Common myeloid progenitor, CD34-positive (primary cell): ENCODE results near the gene TLK2.

Source experiments
- CTCF ChIA-PET: fragments of 350-600 bp; sonication (Branson Sonifier 250); formaldehyde crosslinking; loops from one replicate; lab custom pipeline; 2021; ENCODE audit warnings: antibody characterized with exemption; lab: Charles Lee
- POLR2A ChIA-PET: fragments of 350-600 bp; sonication (Branson Sonifier 250); formaldehyde crosslinking; loops from one replicate; lab custom pipeline; 2021; ENCODE audit warnings: antibody characterized with exemption; lab: Charles Lee
- DNase-seq, 3 donors: peaks; one replicate each; pipeline versions ENCODE4 v3.0.0 to v3.0.0-alpha.2; 2013
- H3K27ac ChIP-seq, 2 experiments: 1 replicate in 1 of 2; 2 replicates in 1 of 2; pipeline ENCODE4 v1.7.0; 2013; ENCODE audit warnings: inconsistent platforms in 2 of 2, low read length in 2 of 2, mild to moderate bottlenecking in 2 of 2, low read depth in 1 of 2, moderate library complexity in 1 of 2; ENCODE audit not compliant: severe bottlenecking in 2 of 2, insufficient read depth in 1 of 2, poor library complexity in 1 of 2
- H3K27me3 ChIP-seq, 5 experiments: replicated peaks in 2 of 5; 1 replicate in 3 of 5; 2 replicates in 2 of 5; pipeline versions ENCODE4 v1.6.1 to v1.7.0; 2013; ENCODE audit warnings: low read length in 4 of 5, mild to moderate bottlenecking in 2 of 5, moderate library complexity in 2 of 5, inconsistent platforms in 1 of 5; ENCODE audit not compliant: insufficient read depth in 5 of 5, control insufficient read depth in 4 of 5
- H3K36me3 ChIP-seq, 4 experiments: 1 replicate in 2 of 4; 2 replicates in 2 of 4; pipeline versions ENCODE4 v1.6.1 to v1.7.0; 2013; ENCODE audit warnings: low read length in 3 of 4, control low read depth in 1 of 4, mild to moderate bottlenecking in 1 of 4; ENCODE audit not compliant: control insufficient read depth in 4 of 4, insufficient read depth in 4 of 4
- H3K4me1 ChIP-seq, 4 experiments: 1 replicate in 3 of 4; 2 replicates in 1 of 4; pipeline versions ENCODE4 v1.6.1 to v1.7.1; 2013; ENCODE audit warnings: low read length in 3 of 4, mild to moderate bottlenecking in 3 of 4, control low read depth in 1 of 4, inconsistent platforms in 1 of 4, moderate library complexity in 1 of 4; ENCODE audit not compliant: control insufficient read depth in 4 of 4, insufficient read depth in 4 of 4; ENCODE audit errors: control extremely low read depth in 1 of 4
- H3K4me3 ChIP-seq, 7 experiments: 1 replicate in 4 of 7; 2 replicates in 3 of 7; pipeline versions ENCODE4 v1.5.1 to v1.7.0; 2013; ENCODE audit warnings: mild to moderate bottlenecking in 7 of 7, low read length in 6 of 7, moderate library complexity in 6 of 7, inconsistent platforms in 2 of 7, low read depth in 2 of 7, control low read depth in 1 of 7; ENCODE audit not compliant: insufficient read depth in 4 of 7, control insufficient read depth in 1 of 7; ENCODE audit errors: extremely low read depth in 1 of 7
- H3K9me3 ChIP-seq, 5 experiments: 1 replicate in 4 of 5; 2 replicates in 1 of 5; pipeline versions ENCODE4 v1.6.1 to v1.7.1; 2013; ENCODE audit warnings: low read length in 4 of 5, mild to moderate bottlenecking in 2 of 5, inconsistent platforms in 1 of 5, low read depth in 1 of 5, moderate library complexity in 1 of 5; ENCODE audit not compliant: control insufficient read depth in 4 of 5, insufficient read depth in 2 of 5; ENCODE audit errors: control extremely low read depth in 1 of 5
- WGBS: methylation state at CpG from one replicate; pipeline ENCODE4 v1.1.5; 2013; ENCODE audit not compliant: insufficient coverage; 5-methylcytosine and 5-hydroxymethylcytosine counted together

TLK2 gene

DNA sequence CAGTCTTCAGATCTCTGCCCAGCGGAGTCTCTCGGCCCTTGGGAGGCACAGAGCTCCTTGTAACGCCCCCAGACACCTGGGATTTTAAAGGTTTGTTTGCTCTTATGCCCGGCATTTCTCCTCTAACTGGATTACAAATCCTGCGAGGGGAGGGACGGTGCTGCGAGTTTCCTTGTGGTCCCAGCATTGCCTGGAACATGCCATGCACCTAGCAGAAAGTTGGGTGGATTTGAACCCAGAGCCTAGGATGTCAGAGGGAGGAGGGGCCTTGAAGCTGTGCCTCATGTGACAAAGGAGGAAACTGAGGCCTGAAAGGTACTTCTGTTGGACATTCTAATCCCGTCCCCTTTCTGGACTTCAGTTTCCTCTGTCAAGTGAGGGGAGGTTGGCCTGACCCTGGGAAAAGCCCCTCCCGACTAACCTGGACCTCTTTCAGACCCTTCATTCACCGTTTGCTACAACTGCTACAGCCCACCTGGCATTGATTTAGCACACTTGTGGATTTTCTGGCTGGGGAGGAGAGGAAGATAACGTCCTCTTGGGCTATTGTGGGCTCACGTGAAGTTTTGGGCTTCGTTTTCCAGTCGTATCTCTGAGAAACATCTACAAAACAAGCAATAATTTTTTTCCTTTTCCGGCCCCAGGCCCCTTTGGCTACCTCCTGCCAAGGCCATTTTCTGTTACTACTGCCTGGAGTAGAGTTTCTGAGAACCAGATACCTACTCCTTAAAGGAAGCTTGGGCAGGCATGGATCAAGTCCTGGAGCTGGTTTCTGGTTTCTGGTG lies 179.7 kb downstream of the TLK2 start:
- WGBS, result 91% methylated on average over 10 of the region's 15 CpGs
- ChIA-PET CTCF (interaction anchor here (2.2 kb wide), 1 partner anchor 14 kb away, joined by 7 read pairs; no protein-coding TSS in a partner anchor), POLR2A (no interaction called here)
- Histone ChIP-seq H3K4me3 (no peak overlapping the region), H3K9me3 (peaks cover 0 to 12% (median 4%) of the 10 kb centered on the region in 5 experiments), H3K36me3 (no peaks in the 10 kb centered on the region), H3K4me1 (peaks cover 0 to 17% (median 11%) of the 10 kb centered on the region in 4 experiments), H3K27me3 (no peaks in the 10 kb centered on the region), H3K27ac (no peak overlapping the region)
- DNase-seq, result no peak

DNA sequence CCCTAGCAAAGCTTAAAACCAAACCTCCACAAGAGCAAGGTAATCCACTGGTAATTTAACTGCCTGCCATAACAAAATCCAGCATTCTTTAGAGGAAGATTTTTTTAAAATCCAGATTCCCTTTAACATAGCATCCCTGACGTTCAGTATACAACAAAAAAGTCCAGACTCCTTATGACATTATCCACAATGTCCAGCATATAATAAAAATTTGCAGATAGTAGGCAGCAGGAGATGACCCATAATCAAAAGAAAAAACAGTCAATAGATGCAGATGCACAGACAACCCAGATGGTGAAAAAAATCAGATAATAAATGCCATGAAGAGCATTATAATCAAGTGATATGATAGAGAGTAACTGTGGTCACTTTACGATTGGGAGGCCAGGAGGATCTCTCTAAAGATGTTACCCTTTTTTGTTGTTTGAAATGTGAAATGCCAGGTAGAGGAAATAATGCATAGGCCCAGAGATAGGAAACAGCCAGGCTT lies 182.0 kb downstream of the TLK2 start:
- Histone ChIP-seq H3K4me1 (peaks cover 0 to 4% (median 0%) of the 10 kb centered on the region in 4 experiments), H3K27ac (no peak overlapping the region), H3K27me3 (no peaks in the 10 kb centered on the region), H3K9me3 (peaks cover 0 to 12% (median 4%) of the 10 kb centered on the region in 5 experiments), H3K4me3 (no peak overlapping the region), H3K36me3 (no peaks in the 10 kb centered on the region)
- POLR2A ChIA-PET, result no interaction called here
- 96% methylated on average over 2 of the region's 2 CpGs for WGBS
- CTCF ChIA-PET, result no interaction called here
- DNase-seq, result no peak

DNA sequence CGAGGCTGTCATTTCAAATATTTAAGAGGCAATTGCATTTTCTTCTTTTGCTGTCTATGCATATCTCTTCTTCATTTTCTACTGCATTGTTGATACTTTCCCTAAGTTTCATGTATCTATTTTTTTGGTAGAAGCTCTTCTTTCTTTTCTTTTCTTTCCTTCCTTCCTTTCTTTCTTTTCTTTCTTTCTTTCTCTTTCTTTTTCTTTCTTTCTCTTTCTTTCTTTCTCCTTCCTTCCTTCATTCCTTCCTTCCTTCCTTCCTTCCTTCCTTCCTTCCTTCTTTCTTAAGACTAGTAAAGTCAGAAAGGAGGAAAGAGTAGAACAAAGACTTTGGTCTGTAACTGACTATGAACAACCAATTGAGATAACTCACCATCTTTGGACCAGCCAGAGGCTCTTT lies 182.7 kb downstream of the TLK2 start:
- no peaks in the 10 kb centered on the region for H3K36me3 ChIP-seq
- DNase-seq, result no peak
- CTCF ChIA-PET, result no interaction called here
- H3K4me3 ChIP-seq, result no peak overlapping the region
- no peak overlapping the region for H3K27ac ChIP-seq
- H3K27me3 ChIP-seq, result no peaks in the 10 kb centered on the region
- POLR2A ChIA-PET, result no interaction called here
- H3K4me1 ChIP-seq, result peaks cover 0 to 4% (median 0%) of the 10 kb centered on the region in 4 experiments
- no CpG with 5 or more reads among the region's 1 CpG for WGBS
- peaks cover 0 to 12% (median 4%) of the 10 kb centered on the region in 5 experiments for H3K9me3 ChIP-seq

- H3K27me3 ChIP-seq, result no peaks in the 10 kb centered on the region
- H3K36me3 ChIP-seq, result peaks cover 0 to 5% (median 0%) of the 10 kb centered on the region in 4 experiments
- ChIA-PET CTCF (interaction anchor here (1.0 to 1.1 kb wide), 2 partner anchors 10 to 110 kb away, joined by 3 read pairs; no protein-coding TSS in a partner anchor), POLR2A (no interaction called here)
- DNase-seq, result no peak
- no peak overlapping the region for H3K4me3 ChIP-seq
- H3K4me1 ChIP-seq, result peaks cover 0 to 4% (median 0%) of the 10 kb centered on the region in 4 experiments
- H3K9me3 ChIP-seq, result peaks cover 0 to 12% (median 4%) of the 10 kb centered on the region in 5 experiments
- no peak overlapping the region for H3K27ac ChIP-seq
- WGBS, result 100% methylated on average over 1 of the region's 6 CpGs
Measured at GRCh38 chr17:62662855-62663254, 184.2 kb downstream of the TLK2 start.
